Measurements from ENCODE around the gene RNF103. TPM values are rescaled to one million over a fixed set of nuclear protein-coding genes. Genes with fewer than 3 reads are reported as not detected.

RNF103 gene
- total and polyA plus RNA-seq, 9 donors = 24.1 to 55.2 (median 32.4) TPM

- Histone ChIP-seq H3K36me3 (no peaks in the 10 kb centered on the region), H3K27ac (no peak overlapping the region), H3K27me3 (no peaks in the 10 kb centered on the region), H3K9me3 (no peaks in the 10 kb centered on the region), H3K4me1 (ENCODE audit: insufficient read depth) (no peaks in the 10 kb centered on the region), H3K4me3 (no peak overlapping the region)
- intact Hi-C loops (cut with DNase I) = no loop called here
- TF ChIP-seq POLR2A (IDR thresholded peaks at IDR 0.05) = no peak
- 70 to 89% (median 71%) methylated on average over 5 of the region's 5 CpGs for WGBS, 3 donors
- DNase-seq = no peak
Observed at GRCh38 chr2:86636842-86637241, 13.2 kb upstream of the RNF103 start.

- no peak for DNase-seq
- H3K4me1 ChIP-seq (ENCODE audit: insufficient read depth) = no peaks in the 10 kb centered on the region
- intact Hi-C loops (cut with DNase I) = no loop called here
- no peak for TF ChIP-seq EP300 (IDR thresholded peaks at IDR 0.05)
- TF ChIP-seq POLR2A (IDR thresholded peaks at IDR 0.05) = no peak
- TF ChIP-seq, protein P1, sequence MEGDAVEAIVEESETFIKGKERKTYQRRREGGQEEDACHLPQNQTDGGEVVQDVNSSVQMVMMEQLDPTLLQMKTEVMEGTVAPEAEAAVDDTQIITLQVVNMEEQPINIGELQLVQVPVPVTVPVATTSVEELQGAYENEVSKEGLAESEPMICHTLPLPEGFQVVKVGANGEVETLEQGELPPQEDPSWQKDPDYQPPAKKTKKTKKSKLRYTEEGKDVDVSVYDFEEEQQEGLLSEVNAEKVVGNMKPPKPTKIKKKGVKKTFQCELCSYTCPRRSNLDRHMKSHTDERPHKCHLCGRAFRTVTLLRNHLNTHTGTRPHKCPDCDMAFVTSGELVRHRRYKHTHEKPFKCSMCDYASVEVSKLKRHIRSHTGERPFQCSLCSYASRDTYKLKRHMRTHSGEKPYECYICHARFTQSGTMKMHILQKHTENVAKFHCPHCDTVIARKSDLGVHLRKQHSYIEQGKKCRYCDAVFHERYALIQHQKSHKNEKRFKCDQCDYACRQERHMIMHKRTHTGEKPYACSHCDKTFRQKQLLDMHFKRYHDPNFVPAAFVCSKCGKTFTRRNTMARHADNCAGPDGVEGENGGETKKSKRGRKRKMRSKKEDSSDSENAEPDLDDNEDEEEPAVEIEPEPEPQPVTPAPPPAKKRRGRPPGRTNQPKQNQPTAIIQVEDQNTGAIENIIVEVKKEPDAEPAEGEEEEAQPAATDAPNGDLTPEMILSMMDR (IDR thresholded peaks at IDR 0.05) = no peak
- no peaks in the 10 kb centered on the region for H3K27me3 ChIP-seq
- 90 to 93% (median 93%) methylated on average over 6 of the region's 6 CpGs for WGBS, 3 donors
- H3K4me3 ChIP-seq = no peak overlapping the region
- H3K9me3 ChIP-seq = no peaks in the 10 kb centered on the region
- no peak overlapping the region for H3K27ac ChIP-seq
- no peaks in the 10 kb centered on the region for H3K36me3 ChIP-seq
Observed at GRCh38 chr2:86634352-86634751, 10.7 kb upstream of the RNF103 start.

DNA sequence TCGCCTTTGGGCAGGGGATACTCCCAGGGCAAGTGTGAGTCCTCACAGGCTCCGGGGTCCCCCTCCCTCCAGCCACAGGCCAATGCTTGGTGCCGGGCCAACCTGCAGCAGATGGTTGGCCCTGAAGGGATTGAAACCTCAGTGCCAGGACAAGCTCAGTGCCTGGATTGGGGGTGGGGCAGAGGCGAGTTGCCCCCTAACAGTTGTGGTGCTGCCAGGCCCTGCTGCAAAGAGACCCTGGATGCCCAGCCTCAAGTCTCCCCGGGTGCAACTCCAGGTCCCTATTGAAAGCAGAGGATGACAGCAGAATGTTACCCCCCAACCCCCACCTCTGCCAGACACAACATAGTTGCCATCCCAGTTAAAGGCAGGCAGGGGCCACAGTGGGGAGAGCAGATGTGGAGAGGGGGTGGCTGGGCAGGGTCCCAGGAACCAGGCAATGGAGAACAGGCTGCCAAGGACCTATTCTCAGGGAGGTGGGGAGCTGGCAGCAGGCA, 9.5 kb upstream of the RNF103 start:
- no peak for DNase-seq
- intact Hi-C loops (cut with DNase I) = no loop called here
- H3K27ac ChIP-seq = no peak overlapping the region
- no peaks in the 10 kb centered on the region for H3K36me3 ChIP-seq
- H3K4me1 ChIP-seq (ENCODE audit: insufficient read depth) = no peaks in the 10 kb centered on the region
- no peak overlapping the region for H3K4me3 ChIP-seq
- no peaks in the 10 kb centered on the region for H3K9me3 ChIP-seq
- H3K27me3 ChIP-seq = no peaks in the 10 kb centered on the region
- TF ChIP-seq EP300 (IDR thresholded peaks at IDR 0.05) = no peak
- no peak for TF ChIP-seq POLR2A (IDR thresholded peaks at IDR 0.05)
- TF ChIP-seq, protein P1 (IDR thresholded peaks at IDR 0.05) = no peak
- WGBS, 3 donors = 81 to 84% (median 83%) methylated on average over 5 of the region's 5 CpGs

GRCh38 chr2:86632672-86633071, 9.0 kb upstream of the RNF103 start:
- Histone ChIP-seq H3K27me3 (no peaks in the 10 kb centered on the region), H3K36me3 (no peaks in the 10 kb centered on the region), H3K4me3 (no peak overlapping the region), H3K4me1 (ENCODE audit: insufficient read depth) (no peaks in the 10 kb centered on the region), H3K27ac (no peak overlapping the region), H3K9me3 (no peaks in the 10 kb centered on the region)
- TF ChIP-seq, protein P1 (IDR thresholded peaks at IDR 0.05) = no peak
- TF ChIP-seq EP300 (IDR thresholded peaks at IDR 0.05) (no peak), POLR2A (IDR thresholded peaks at IDR 0.05) (no peak)
- DNase-seq = no peak
- intact Hi-C loops (cut with DNase I) = no loop called here
- 47 to 81% (median 63%) methylated on average over 2 of the region's 2 CpGs for WGBS, 3 donors

- Histone ChIP-seq H3K27me3 (no peaks in the 10 kb centered on the region), H3K27ac (no peak overlapping the region), H3K36me3 (no peaks in the 10 kb centered on the region), H3K4me3 (no peak overlapping the region), H3K4me1 (ENCODE audit: insufficient read depth) (no peaks in the 10 kb centered on the region), H3K9me3 (no peaks in the 10 kb centered on the region)
- intact Hi-C loops (cut with DNase I) = no loop called here
- 81 to 85% (median 81%) methylated on average over 10 of the region's 10 CpGs for WGBS, 3 donors
- DNase-seq = no peak
- TF ChIP-seq EP300 (IDR thresholded peaks at IDR 0.05) = no peak
- TF ChIP-seq POLR2A (IDR thresholded peaks at IDR 0.05) = no peak
- TF ChIP-seq, protein P1 (IDR thresholded peaks at IDR 0.05) = no peak
Observed at GRCh38 chr2:86631846-86632485, 8.3 kb upstream of the RNF103 start.

Measured in ovary (tissue), 9 donors.